Thyroid gland (tissue), 4 donors: ENCODE results near the gene AP2A2. TPM values are rescaled to one million over a fixed set of nuclear protein-coding genes. Genes with fewer than 3 reads are reported as not detected.

Experiments used
- DNase-seq, 2 donors: peaks; one replicate each; pipeline ENCODE4 v3.0.0-alpha.2; 2019
- H3K27ac ChIP-seq, 3 donors: fragments of 200-600 bp; sonication (generic); 1 replicate in 2 of 3; 2 replicates in 1 of 3; pipeline ENCODE4 v1.5.1; 2016 to 2019; ENCODE audit warnings: mild to moderate bottlenecking in 1 of 3, moderate library complexity in 1 of 3
- H3K27me3 ChIP-seq: fragments of 200-600 bp; sonication (generic); one replicate; pipeline ENCODE4 v1.5.1; 2019
- H3K36me3 ChIP-seq, 2 donors: fragments of 200-600 bp; sonication (generic); one replicate each; pipeline ENCODE4 v1.5.1; 2016 to 2019
- H3K4me1 ChIP-seq, 2 donors: fragments of 200-600 bp; sonication (generic); one replicate each; pipeline ENCODE4 v1.5.1; 2017 to 2019
- H3K4me3 ChIP-seq, 3 donors: fragments of 200-600 bp; sonication (generic); replicated peaks in 1 of 3; 1 replicate in 2 of 3; 2 replicates in 1 of 3; pipeline ENCODE4 v1.5.1; 2016; ENCODE audit warnings: mild to moderate bottlenecking in 1 of 3
- H3K9me3 ChIP-seq: fragments of 200-600 bp; sonication (generic); one replicate; pipeline ENCODE4 v1.5.1; 2017
- CTCF ChIP-seq, 6 experiments: fragments of 200-600 bp in 3 of 6; fragments of 450-650 bp in 3 of 6; sonication (generic) in 3 of 6; IDR thresholded peaks; one replicate each; pipeline ENCODE4 v1.5.1; 2016 to 2019; ENCODE audit warnings: antibody characterized with exemption in 6 of 6, mild to moderate bottlenecking in 2 of 6, inconsistent platforms in 1 of 6, moderate library complexity in 1 of 6
- POLR2A ChIP-seq, 2 donors: fragments of 450-650 bp; IDR thresholded peaks; one replicate each; pipeline ENCODE4 v1.6.1; 2017; ENCODE audit warnings: antibody characterized with exemption in 2 of 2, mild to moderate bottlenecking in 2 of 2, moderate library complexity in 1 of 2
- WGBS, 2 donors: methylation state at CpG; one replicate each; pipeline ENCODE4 v1.1.5; 2017; 5-methylcytosine and 5-hydroxymethylcytosine counted together
- intact Hi-C: fragments of 100-400 bp; cut with DNase I; formaldehyde crosslinking; loops from one replicate; pipeline ENCODE4 v1.15.1; 2023
- total RNA-seq, 4 donors: library from RNA; depleted of rRNA; stranded (reverse); fragments of >200 nt; gene quantifications; one replicate each; pipeline ENCODE4 v1.2.3, GENCODE V29; 2016

The AP2A2 gene
- total RNA-seq, 4 donors from 2014 or later: 37.2 to 67.3 (median 54.1) TPM

GRCh38 chr11:985406-985805 is 59.7 kb downstream of the AP2A2 start:
- no peaks in the 10 kb centered on the region for H3K27me3 ChIP-seq
- H3K27ac ChIP-seq: no peak overlapping the region
- no peak overlapping the region for H3K4me3 ChIP-seq
- peaks cover 26 to 33% of the 10 kb centered on the region in 2 donors for H3K4me1 ChIP-seq
- H3K9me3 ChIP-seq: no peaks in the 10 kb centered on the region
- no peak for DNase-seq
- intact Hi-C loops: loop anchor here (10.0 kb wide), 1 partner anchor 61 kb away; the partner anchor contains the start of gene AP2A2
- TF ChIP-seq CTCF (IDR thresholded peaks at IDR 0.05) (no peak), POLR2A (IDR thresholded peaks at IDR 0.05) (no peak)
- peaks cover 48 to 57% of the 10 kb centered on the region in 2 donors for H3K36me3 ChIP-seq
- 93 to 95% methylated on average over 21 of the region's 21 CpGs for WGBS, 2 donors

GRCh38 chr11:985848-986247 is 60.2 kb downstream of the AP2A2 start:
- no peak for TF ChIP-seq CTCF (IDR thresholded peaks at IDR 0.05)
- TF ChIP-seq POLR2A (IDR thresholded peaks at IDR 0.05): no peak
- H3K27ac ChIP-seq: no peak overlapping the region
- peaks cover 22 to 28% of the 10 kb centered on the region in 2 donors for H3K4me1 ChIP-seq
- intact Hi-C loops: loop anchor here (10.0 kb wide), 1 partner anchor 61 kb away; the partner anchor contains the start of gene AP2A2
- WGBS, 2 donors: 94 to 96% methylated on average over 12 to 19 of the region's 20 CpGs
- H3K4me3 ChIP-seq: no peak overlapping the region
- H3K36me3 ChIP-seq: peaks cover 48 to 57% of the 10 kb centered on the region in 2 donors
- H3K9me3 ChIP-seq: no peaks in the 10 kb centered on the region
- no peaks in the 10 kb centered on the region for H3K27me3 ChIP-seq
- DNase-seq: no peak

- Histone ChIP-seq H3K9me3 (no peaks in the 10 kb centered on the region), H3K4me3 (no peak overlapping the region), H3K27ac (no peak overlapping the region), H3K4me1 (peaks cover 16 to 23% of the 10 kb centered on the region in 2 donors), H3K36me3 (peaks cover 48 to 57% of the 10 kb centered on the region in 2 donors), H3K27me3 (no peaks in the 10 kb centered on the region)
- peak; percentile 94 for DNase-seq
- intact Hi-C loops: loop anchor here (10.0 kb wide), 1 partner anchor 62 kb away; the partner anchor contains the start of gene AP2A2
- peak in 1 of 2 donors; percentile 7 for TF ChIP-seq POLR2A (IDR thresholded peaks at IDR 0.05)
- TF ChIP-seq CTCF (IDR thresholded peaks at IDR 0.05): no peak
- 41 to 54% methylated on average over 6 to 27 of the region's 28 CpGs for WGBS, 2 donors
Observed at GRCh38 chr11:986270-986951, 60.7 kb downstream of the AP2A2 start.

GRCh38 chr11:986952-987305 is 61.3 kb downstream of the AP2A2 start:
- H3K27ac ChIP-seq: no peak overlapping the region
- no peaks in the 10 kb centered on the region for H3K9me3 ChIP-seq
- WGBS, 2 donors: 85 to 92% methylated on average over 4 of the region's 9 CpGs
- peaks cover 48 to 57% of the 10 kb centered on the region in 2 donors for H3K36me3 ChIP-seq
- no peak for DNase-seq
- TF ChIP-seq POLR2A (IDR thresholded peaks at IDR 0.05): no peak
- TF ChIP-seq CTCF (IDR thresholded peaks at IDR 0.05): no peak
- H3K4me1 ChIP-seq: peaks cover 12 to 18% of the 10 kb centered on the region in 2 donors
- H3K4me3 ChIP-seq: no peak overlapping the region
- intact Hi-C loops: loop anchor here (10.0 kb wide), 1 partner anchor 62 kb away; the partner anchor contains the start of gene AP2A2
- no peaks in the 10 kb centered on the region for H3K27me3 ChIP-seq

GRCh38 chr11:987671-988070 is 62.0 kb downstream of the AP2A2 start:
- Histone ChIP-seq H3K4me3 (no peak overlapping the region), H3K27me3 (no peaks in the 10 kb centered on the region), H3K27ac (no peak overlapping the region), H3K9me3 (no peaks in the 10 kb centered on the region), H3K36me3 (peaks cover 51 to 63% of the 10 kb centered on the region in 2 donors), H3K4me1 (peaks cover 12 to 14% of the 10 kb centered on the region in 2 donors)
- intact Hi-C loops: loop anchor here (10.0 kb wide), 1 partner anchor 63 kb away; the partner anchor contains the start of gene AP2A2
- TF ChIP-seq POLR2A (IDR thresholded peaks at IDR 0.05): no peak
- no peak for TF ChIP-seq CTCF (IDR thresholded peaks at IDR 0.05)
- 97 to 98% methylated on average over 11 to 15 of the region's 15 CpGs for WGBS, 2 donors
- no peak for DNase-seq
